Skeletal muscle satellite cell (primary cell): ENCODE results near the gene XPR1.

Source experiments
- H3K27me3 ChIP-seq: 2 replicates; pipeline ENCODE4 v1.7.0; 2013; ENCODE audit warnings: low read length; ENCODE audit not compliant: control insufficient read depth, insufficient read depth
- H3K36me3 ChIP-seq: 2 replicates; pipeline ENCODE4 v1.7.0; 2013; ENCODE audit warnings: mild to moderate bottlenecking, control low read depth, low read length; ENCODE audit not compliant: insufficient read depth
- H3K4me1 ChIP-seq: 2 replicates; pipeline ENCODE4 v1.7.0; 2013; ENCODE audit warnings: low read length; ENCODE audit not compliant: control insufficient read depth, insufficient read depth
- H3K4me2 ChIP-seq: 2 replicates; pipeline ENCODE4 v1.7.0; 2013; ENCODE audit warnings: mild to moderate bottlenecking, low read length
- H3K4me3 ChIP-seq: 2 replicates; pipeline ENCODE4 v1.7.0; 2013; ENCODE audit warnings: low read length
- H3K9ac ChIP-seq: 2 replicates; pipeline ENCODE4 v1.7.0; 2013; ENCODE audit warnings: mild to moderate bottlenecking, low read depth, low read length, moderate library complexity
- H3K9me3 ChIP-seq: replicated peaks from 2 replicates; pipeline ENCODE4 v1.7.0; 2013; ENCODE audit warnings: mild to moderate bottlenecking, control low read depth, low read length

XPR1 gene

DNA sequence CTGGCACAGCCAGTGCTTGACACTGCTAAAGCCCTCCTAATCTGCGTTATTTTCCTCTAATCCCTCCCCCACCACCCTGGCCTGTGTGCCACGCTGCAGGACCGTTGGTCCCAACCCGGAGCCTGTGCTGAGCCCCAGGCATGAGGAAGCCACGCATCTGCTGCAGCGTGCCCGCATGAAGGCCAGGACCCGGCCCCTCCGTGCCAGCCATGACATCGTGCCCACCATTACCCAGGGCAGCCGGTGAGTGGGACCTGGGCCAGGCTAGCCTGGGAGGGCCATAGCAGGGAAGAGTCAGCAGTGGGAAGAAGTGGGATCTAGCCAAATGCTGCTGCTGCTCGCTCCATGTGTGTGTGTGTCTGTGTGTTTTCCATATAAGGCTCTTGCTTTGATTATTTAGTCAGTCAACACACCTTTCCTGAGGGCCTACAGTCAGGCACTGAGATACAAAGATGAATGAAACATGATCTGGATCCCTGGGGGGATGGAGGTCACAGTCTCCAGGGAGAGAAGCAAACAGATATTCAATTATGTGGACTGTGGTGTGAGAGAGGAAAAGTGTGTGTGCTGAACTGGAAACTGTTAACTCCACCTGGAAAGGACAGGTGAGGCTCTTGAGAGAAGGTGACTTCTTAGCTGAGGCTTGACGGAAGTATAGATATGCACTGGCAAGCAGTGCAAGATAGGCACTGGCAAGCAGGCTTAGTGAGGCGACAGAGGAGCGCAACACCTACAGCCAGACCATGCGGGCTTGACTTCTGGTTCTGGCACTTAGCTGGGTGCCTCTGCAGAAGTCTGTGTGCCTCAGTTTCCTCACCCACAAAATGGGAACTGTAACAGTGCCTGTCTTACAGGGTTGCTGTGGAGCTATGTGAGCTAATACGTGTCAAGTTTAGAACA is 296.8 kb downstream of the XPR1 start:
- no peaks in the 10 kb centered on the region for H3K9me3 ChIP-seq
- no peaks in the 10 kb centered on the region for H3K27me3 ChIP-seq
- peaks cover 20% of the 10 kb centered on the region for H3K4me1 ChIP-seq
- no peaks in the 10 kb centered on the region for H3K36me3 ChIP-seq
- no peak overlapping the region for H3K4me2 ChIP-seq
- no peak overlapping the region for H3K9ac ChIP-seq
- H3K4me3 ChIP-seq = no peak overlapping the region

DNA sequence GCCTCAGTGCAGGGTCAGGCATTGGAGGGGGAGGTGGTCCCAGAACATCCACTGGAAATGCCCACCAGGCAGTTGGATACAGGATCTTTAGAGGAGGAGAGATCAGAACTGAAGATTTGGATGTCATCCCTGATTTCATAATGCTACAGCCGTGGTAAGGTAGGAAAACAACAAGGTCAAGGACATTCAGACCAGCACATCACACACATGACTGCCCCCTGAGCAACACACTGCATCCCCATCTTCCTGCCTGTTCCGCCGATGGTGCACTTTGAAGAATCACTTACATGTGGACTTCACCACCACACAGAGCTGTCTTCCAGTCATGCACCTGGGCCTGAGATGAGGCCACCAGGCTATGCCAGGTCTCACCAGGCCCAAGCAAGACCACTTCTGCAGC is 297.6 kb downstream of the XPR1 start:
- no peaks in the 10 kb centered on the region for H3K9me3 ChIP-seq
- no peaks in the 10 kb centered on the region for H3K36me3 ChIP-seq
- no peaks in the 10 kb centered on the region for H3K27me3 ChIP-seq
- no peak overlapping the region for H3K4me3 ChIP-seq
- H3K9ac ChIP-seq = no peak overlapping the region
- H3K4me1 ChIP-seq = peaks cover 19% of the 10 kb centered on the region
- H3K4me2 ChIP-seq = no peak overlapping the region

DNA sequence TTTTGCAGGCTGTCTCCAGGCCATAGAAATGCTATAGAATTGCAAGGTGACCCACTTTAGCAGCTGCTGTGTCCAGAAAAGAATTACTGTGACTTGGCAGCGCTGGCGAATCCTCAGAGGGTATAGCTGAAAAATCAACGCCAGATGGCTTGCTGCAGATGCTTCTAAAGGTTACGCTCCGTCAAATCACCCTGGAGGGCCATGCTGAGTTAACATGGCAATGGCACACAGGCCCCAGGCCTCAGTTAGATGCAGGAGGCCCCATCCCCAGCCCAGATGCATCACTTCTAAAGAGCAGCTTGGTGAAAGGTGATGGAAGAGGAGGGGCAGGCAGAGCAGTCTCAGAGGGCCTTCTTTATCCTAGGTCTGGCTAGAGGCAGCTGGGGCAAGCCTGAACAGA is 298.9 kb downstream of the XPR1 start:
- H3K4me1 ChIP-seq = peaks cover 19% of the 10 kb centered on the region
- no peaks in the 10 kb centered on the region for H3K36me3 ChIP-seq
- no peak overlapping the region for H3K9ac ChIP-seq
- H3K4me3 ChIP-seq = no peak overlapping the region
- no peaks in the 10 kb centered on the region for H3K27me3 ChIP-seq
- H3K9me3 ChIP-seq = no peaks in the 10 kb centered on the region
- H3K4me2 ChIP-seq = no peak overlapping the region

DNA sequence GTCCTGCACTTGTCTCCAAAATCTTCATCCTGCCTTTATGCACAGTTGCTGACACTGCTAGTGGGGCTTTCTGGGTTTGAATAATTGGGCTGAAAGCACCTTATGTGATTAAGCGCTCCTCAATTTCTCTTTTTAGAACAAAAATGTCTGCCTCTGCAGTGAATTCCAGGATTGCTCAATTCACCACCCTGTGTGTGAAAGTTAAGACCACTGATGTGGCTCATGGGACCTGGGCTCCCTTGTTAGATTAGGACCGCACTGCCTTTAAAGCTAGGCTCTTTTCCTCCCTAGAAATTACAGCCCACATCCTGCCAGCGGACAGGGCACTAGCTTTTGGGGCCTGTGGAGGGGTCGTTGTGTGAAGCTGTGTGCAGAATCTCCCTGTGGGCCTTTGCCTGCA is 299.7 kb downstream of the XPR1 start:
- Histone ChIP-seq H3K27me3 (no peaks in the 10 kb centered on the region), H3K36me3 (peaks cover 6% of the 10 kb centered on the region), H3K4me3 (no peak overlapping the region), H3K4me2 (no peak overlapping the region), H3K9ac (no peak overlapping the region), H3K9me3 (no peaks in the 10 kb centered on the region), H3K4me1 (peaks cover 11% of the 10 kb centered on the region)

DNA sequence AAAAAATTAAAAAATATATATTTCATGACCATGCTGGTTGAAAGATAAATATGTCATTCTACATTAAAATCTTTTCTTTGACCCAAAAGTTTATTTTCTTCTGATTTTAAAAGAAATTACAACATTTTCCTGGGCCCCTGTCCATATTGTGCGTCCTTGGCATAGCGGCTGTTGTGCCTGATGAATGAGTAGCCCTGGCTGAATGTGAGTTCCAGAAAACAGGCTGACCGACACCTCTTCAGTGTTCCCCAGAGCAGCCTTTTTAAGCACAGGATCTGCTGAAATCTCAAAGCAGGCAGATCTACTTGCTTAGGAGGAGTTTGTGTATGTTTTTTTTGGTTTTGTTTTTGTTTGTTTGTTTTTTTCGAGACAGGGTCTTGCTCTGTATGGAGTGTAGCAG is 300.6 kb downstream of the XPR1 start:
- H3K9ac ChIP-seq = no peak overlapping the region
- H3K9me3 ChIP-seq = no peaks in the 10 kb centered on the region
- H3K36me3 ChIP-seq = peaks cover 6% of the 10 kb centered on the region
- H3K4me1 ChIP-seq = peaks cover 3% of the 10 kb centered on the region
- no peak overlapping the region for H3K4me2 ChIP-seq
- H3K27me3 ChIP-seq = no peaks in the 10 kb centered on the region
- no peak overlapping the region for H3K4me3 ChIP-seq

DNA sequence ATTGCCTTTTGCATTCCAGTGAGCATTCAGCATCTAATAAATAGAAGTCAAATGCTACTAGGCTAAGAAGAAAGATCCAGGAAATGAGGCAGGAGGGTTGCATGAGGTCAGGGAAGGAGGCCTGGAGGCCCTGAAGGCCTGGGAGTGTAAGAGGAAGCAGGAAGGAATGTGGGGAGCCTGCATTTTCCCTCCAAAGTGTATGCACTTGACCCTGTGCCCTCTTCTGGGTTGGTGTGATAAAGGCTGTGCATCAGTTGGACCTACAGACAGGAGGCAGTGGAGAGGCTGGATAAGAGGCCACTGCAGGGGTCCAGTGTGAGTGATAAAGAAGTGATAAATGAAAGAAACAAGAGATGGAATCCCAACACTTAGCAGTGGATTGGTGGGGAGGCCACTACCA is 301.3 kb downstream of the XPR1 start:
- H3K9ac ChIP-seq = no peak overlapping the region
- H3K4me3 ChIP-seq = no peak overlapping the region
- H3K4me2 ChIP-seq = no peak overlapping the region
- H3K4me1 ChIP-seq = no peaks in the 10 kb centered on the region
- peaks cover 6% of the 10 kb centered on the region for H3K36me3 ChIP-seq
- no peaks in the 10 kb centered on the region for H3K9me3 ChIP-seq
- no peaks in the 10 kb centered on the region for H3K27me3 ChIP-seq

DNA sequence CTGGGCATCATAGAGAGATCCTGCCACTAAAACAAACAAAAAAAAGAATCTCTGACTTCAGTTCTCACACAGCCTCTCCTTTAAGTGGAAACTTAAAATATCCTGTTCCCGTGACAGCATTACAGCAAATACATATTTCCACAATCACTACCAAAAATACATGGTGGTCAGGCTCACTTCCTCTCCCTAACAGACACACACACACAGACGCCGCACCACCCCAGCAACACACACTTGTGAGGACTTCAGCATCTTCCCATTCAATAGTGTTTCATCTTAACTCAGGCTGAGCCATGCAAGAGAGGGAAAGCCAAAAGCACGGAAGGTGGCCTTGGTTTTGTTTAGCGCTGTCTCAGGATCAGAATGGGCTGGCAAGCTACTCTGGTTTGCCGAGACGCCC is 302.7 kb downstream of the XPR1 start:
- Histone ChIP-seq H3K4me3 (no peak overlapping the region), H3K4me2 (no peak overlapping the region), H3K4me1 (no peaks in the 10 kb centered on the region), H3K9me3 (no peaks in the 10 kb centered on the region), H3K36me3 (peaks cover 6% of the 10 kb centered on the region), H3K9ac (no peak overlapping the region), H3K27me3 (no peaks in the 10 kb centered on the region)

DNA sequence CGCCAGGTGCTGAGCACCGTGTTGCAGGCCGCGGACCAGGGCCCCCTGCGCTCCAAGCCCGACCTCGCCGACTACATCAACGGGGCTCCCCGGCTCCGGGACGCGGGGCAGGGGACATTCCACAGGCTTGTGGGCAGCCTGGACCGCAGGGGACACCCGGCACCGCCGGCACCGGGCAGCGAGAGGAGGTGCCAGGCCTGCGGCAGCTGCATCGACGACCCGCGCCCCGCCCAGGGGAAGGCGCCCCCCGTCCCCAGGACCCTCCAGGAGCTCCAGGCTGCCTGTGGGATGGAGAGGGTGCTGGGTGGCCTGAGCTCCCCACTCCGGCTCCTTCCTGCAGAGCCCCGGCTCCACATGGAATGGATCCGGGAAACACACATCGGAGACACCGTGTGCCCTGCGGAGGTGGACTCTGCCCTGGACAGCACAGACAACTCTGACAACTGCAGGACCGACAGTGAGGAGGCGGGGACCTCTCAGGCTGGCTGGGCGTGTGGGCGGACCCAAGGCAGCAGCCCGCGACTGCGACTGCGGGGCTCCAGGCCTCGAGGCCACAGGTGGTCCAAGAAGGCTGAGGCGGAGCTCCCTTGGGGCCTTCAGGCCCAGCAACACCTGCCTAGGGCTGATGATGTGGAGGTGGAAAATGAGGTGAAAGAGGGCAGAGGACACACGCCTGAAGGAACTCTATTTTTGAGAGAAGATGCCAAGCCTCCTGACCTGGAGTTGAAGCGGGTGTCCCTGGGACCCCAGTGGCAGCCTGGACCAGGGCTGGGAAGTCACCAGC is 303.7 kb downstream of the XPR1 start:
- Histone ChIP-seq H3K4me3 (no peak overlapping the region), H3K4me1 (no peaks in the 10 kb centered on the region), H3K4me2 (no peak overlapping the region), H3K36me3 (peaks cover 6% of the 10 kb centered on the region), H3K9ac (no peak overlapping the region), H3K9me3 (no peaks in the 10 kb centered on the region), H3K27me3 (no peaks in the 10 kb centered on the region)

DNA sequence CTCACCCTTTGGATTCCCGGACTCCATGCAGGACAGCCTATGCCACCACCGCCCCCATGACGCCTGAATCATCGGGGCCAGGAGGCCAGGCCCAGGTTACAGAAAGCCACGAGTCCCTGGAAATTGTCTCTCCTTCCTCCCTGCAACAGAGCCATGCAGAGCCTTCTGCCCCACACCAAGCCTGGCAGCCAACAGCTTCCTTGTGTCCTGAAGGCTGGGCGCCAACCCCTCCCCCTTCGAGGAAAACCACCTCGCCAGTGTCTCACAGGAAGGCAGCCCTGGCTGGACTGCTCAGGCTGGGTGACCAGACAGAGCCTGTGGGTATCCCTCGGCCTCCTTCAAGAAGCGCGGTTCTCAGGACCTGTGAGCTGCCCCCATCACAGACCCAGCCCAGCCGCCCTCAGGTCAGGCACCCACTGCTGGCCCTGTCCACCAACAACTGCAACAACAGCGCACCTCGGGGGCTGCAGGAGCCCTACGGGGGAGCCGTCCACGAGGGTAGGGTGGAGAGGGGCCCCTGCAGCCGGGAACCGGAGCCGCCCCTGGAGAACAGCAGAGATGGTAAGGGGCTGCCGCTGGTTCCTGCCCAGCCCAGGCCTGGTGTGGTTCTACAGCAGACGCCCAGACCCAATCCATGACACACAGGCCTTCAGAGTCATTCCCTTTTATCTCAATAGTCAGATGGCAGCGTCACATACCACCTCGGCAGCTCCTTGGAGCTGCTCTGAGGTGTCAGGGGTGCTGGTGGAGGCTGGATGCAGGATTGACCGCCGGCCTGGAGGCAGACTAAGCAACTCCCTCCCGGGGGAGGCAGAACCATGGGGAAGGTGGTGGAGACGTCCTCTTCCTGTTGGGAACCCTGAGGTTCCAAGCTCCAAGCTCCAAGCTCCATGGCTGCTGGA is 304.5 kb downstream of the XPR1 start:
- H3K4me1 ChIP-seq = no peaks in the 10 kb centered on the region
- no peaks in the 10 kb centered on the region for H3K27me3 ChIP-seq
- H3K36me3 ChIP-seq = peaks cover 6% of the 10 kb centered on the region
- no peak overlapping the region for H3K4me3 ChIP-seq
- no peaks in the 10 kb centered on the region for H3K9me3 ChIP-seq
- H3K9ac ChIP-seq = no peak overlapping the region
- no peak overlapping the region for H3K4me2 ChIP-seq

DNA sequence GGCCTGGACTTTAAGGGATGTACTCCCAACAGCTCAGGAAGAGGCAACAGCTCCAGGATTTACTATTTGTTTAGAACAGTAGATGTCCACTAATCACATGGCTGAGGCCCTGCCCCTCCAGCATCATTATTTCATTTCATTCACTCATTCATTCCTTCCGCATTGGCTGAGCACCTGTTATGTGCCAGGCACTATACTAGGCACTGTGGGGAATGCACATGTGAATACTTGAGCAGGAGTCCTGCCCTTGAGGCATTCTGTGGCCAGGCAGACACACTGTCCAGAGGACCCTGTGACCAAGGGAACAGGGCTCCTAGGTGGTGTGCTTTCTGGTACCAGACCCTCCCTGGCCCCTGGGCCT is 305.2 kb downstream of the XPR1 start:
- Histone ChIP-seq H3K4me3 (no peak overlapping the region), H3K9ac (no peak overlapping the region), H3K4me1 (no peaks in the 10 kb centered on the region), H3K27me3 (no peaks in the 10 kb centered on the region), H3K9me3 (no peaks in the 10 kb centered on the region), H3K4me2 (no peak overlapping the region), H3K36me3 (peaks cover 6% of the 10 kb centered on the region)

DNA sequence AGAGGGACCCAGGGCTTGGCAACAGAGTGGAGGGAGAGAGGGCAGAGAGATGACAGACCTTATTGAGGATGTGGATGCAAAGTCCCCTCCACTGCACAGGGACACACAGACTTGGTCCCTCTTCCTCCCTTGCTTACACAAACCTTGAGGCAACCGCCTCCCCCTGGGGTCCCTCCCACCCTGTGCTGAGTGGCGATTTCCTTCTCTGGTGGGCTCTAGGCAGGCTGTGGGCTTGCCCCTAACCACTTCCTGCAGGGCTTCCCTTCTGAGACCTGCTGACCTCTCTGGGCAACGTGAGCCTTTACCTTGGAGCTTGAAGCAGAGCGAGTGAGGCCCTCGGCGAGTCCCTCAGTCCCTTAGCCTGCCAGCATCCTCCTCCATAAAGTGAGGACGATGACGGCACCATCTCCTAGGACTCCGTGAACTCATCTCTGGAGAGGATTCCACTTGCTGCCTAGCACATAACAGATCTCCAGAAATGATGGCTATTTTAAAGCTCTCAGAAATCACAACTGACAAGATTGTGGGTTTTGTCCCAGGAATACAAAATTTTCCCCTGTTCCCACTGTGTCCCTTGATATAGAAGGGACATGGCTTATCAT is 305.9 kb downstream of the XPR1 start:
- H3K36me3 ChIP-seq = peaks cover 6% of the 10 kb centered on the region
- no peaks in the 10 kb centered on the region for H3K9me3 ChIP-seq

More for the DNA sequence above, 305.9 kb downstream of the XPR1 start:
- Histone ChIP-seq H3K9ac (no peak overlapping the region), H3K4me3 (no peak overlapping the region), H3K4me1 (no peaks in the 10 kb centered on the region), H3K27me3 (no peaks in the 10 kb centered on the region), H3K4me2 (no peak overlapping the region)
